SK-N-MC (cell line): ENCODE data around the gene GRK6.

Experiments
- DNase-seq: peaks from one replicate; pipeline ENCODE4 v3.0.0-alpha.2; 2011; ENCODE audit warnings: low read depth, low spot score
- H3K27ac ChIP-seq: fragments of 200-600 bp; sonication (generic); 2 replicates; pipeline ENCODE4 v1.5.1; 2016; ENCODE audit warnings: mixed run types
- H3K36me3 ChIP-seq: fragments of 200-600 bp; sonication (generic); 2 replicates; pipeline ENCODE4 v1.6.1; 2017; ENCODE audit warnings: antibody characterized with exemption, low read length, mixed read lengths; ENCODE audit not compliant: insufficient read depth
- H3K4me3 ChIP-seq: fragments of 200-600 bp; sonication (generic); 2 replicates; pipeline ENCODE4 v1.5.1; 2016
- H3K9ac ChIP-seq: fragments of 200-600 bp; sonication (generic); 2 replicates; pipeline ENCODE4 v1.8.0; 2017; ENCODE audit warnings: mixed run types, mixed read lengths; ENCODE audit not compliant: insufficient read length
- H3K9me3 ChIP-seq: fragments of 200-600 bp; sonication (generic); 2 replicates; pipeline ENCODE4 v1.6.1; 2017; ENCODE audit warnings: low read depth, mild to moderate bottlenecking, antibody characterized with exemption, low read length, moderate library complexity, mixed read lengths
- EZH2 ChIP-seq: fragments of 200-600 bp; sonication (generic); IDR thresholded peaks from one replicate; pipeline ENCODE4 v1.6.1; 2017; ENCODE audit warnings: antibody characterized with exemption
- FOXP2 ChIP-seq: optimal IDR thresholded peaks from 2 replicates; pipeline ENCODE3; 2011; ENCODE audit warnings: mild to moderate bottlenecking, moderate library complexity; ENCODE audit not compliant: insufficient read depth; ENCODE audit errors: extremely low read length, control extremely low read depth
- POLR2AphosphoS5 ChIP-seq: IDR thresholded peaks from 2 replicates; pipeline ENCODE4 v1.6.1; 2012; ENCODE audit warnings: mild to moderate bottlenecking, low read depth, low read length, borderline replicate concordance

The GRK6 gene

DNA sequence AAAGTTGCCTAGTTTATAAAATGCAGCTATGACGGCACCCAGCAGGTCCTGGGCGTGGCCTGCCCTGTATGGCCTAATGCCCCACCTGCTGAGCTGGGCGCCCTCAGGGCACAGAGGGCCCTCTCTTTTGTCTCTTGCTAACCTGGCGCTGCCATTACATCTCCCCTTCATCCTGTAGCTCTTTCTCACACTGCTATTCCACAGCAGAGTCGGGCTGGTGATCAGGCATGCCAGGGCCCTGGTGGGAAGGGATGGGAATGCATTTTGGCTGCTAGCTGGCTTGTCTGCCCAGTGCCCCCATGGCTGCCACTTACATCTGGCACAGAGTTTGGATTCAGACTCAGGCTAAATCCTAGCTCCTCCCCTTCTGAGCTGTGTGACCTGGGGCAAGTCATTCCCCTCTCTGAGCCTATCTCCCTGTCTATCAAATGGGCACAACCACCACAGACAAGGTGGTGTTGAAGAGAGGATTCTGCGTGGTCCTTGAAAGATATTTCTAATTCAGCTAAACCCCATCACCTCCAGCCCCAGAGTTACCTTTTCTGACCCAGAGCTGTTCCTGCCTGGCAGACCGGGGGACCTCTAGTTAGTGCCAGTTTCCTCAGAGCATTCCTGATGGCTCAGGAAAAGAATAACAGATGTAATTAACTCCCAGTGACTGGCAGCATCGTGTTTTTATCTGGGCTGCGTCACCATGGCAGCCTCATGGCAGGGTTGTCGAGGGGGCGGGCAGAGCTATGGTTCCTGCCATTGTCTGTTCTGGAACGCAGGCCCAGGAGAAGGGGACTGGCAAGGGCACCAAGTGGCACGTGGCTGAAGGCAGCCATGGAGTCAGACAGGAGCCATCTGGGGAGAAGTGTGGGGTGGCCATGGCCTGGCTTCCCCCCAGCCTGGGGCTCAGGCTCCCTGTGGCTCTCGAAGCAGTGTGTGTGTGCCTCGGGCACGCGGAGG is 26.5 kb downstream of the GRK6 start:
- TF ChIP-seq POLR2AphosphoS5 (no peak), EZH2 (no peak), FOXP2 (no peak)
- H3K27ac ChIP-seq: no peak overlapping the region
- peaks cover 12% of the 10 kb centered on the region for H3K36me3 ChIP-seq
- H3K4me3 ChIP-seq: no peak overlapping the region
- H3K9me3 ChIP-seq: no peaks in the 10 kb centered on the region
- H3K9ac ChIP-seq: no peak overlapping the region
- DNase-seq: no peak

- H3K4me3 ChIP-seq: peak overlapping the region; percentile 94
- H3K36me3 ChIP-seq: peaks cover 21% of the 10 kb centered on the region
- no peak for DNase-seq
- TF ChIP-seq EZH2 (no peak), FOXP2 (no peak), POLR2AphosphoS5 (no peak)
- no peaks in the 10 kb centered on the region for H3K9me3 ChIP-seq
- H3K27ac ChIP-seq: no peak overlapping the region
- H3K9ac ChIP-seq: no peak overlapping the region
These were observed 27.4 kb downstream of the GRK6 start for GRCh38 chr5:177453852-177454396.

DNA sequence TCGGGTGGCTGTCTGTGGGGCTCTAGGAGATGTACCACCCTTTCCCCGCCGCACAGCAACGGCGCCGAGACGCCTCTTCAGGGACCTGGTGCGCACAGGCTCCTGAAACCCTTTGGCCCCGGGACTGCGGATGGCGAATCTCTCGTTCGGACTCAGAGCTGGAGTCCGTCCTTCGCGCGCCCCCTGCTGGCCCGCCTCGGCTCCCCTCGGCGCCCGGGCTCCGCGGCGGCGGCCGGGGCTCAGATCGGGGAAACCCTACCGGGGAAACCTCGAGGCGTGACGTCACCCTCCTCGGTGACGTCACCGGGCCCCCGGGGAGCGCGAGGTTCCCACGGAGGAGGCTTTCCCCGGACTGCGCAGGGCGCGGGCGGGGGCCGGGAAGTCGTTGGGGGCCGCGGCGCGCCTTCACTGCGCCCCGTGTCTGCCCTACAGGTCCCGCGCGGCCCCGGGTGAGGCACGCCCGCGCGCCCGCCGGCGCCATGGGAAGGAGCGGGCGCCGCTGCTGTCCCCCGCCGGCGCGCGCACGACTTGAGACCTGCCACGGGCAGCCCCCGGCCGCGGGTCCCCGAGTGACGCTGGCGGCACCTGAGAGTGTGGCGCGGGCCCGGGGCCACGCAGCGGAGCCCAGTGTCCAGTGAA is 28.0 kb downstream of the GRK6 start:
- DNase-seq: no peak
- Histone ChIP-seq H3K9ac (peak overlapping the region; percentile 70), H3K9me3 (no peaks in the 10 kb centered on the region), H3K27ac (peak overlapping the region; percentile 46; the same call in 1 of the 2 replicates), H3K4me3 (peak overlapping the region; percentile 94), H3K36me3 (peaks cover 27% of the 10 kb centered on the region)
- no peak for TF ChIP-seq FOXP2
- no peak for TF ChIP-seq EZH2
- TF ChIP-seq POLR2AphosphoS5: no peak

- no peak for TF ChIP-seq FOXP2
- TF ChIP-seq POLR2AphosphoS5: no peak; the same call in 1 of the 2 replicates
- TF ChIP-seq EZH2: no peak
- H3K9me3 ChIP-seq: no peaks in the 10 kb centered on the region
- no peak for DNase-seq
- peak overlapping the region; percentile 83 for H3K27ac ChIP-seq
- H3K36me3 ChIP-seq: peaks cover 33% of the 10 kb centered on the region
- H3K9ac ChIP-seq: peak overlapping the region; percentile 70
- peak overlapping the region; percentile 94 for H3K4me3 ChIP-seq
These were observed 28.7 kb downstream of the GRK6 start for GRCh38 chr5:177455036-177455660.

DNA sequence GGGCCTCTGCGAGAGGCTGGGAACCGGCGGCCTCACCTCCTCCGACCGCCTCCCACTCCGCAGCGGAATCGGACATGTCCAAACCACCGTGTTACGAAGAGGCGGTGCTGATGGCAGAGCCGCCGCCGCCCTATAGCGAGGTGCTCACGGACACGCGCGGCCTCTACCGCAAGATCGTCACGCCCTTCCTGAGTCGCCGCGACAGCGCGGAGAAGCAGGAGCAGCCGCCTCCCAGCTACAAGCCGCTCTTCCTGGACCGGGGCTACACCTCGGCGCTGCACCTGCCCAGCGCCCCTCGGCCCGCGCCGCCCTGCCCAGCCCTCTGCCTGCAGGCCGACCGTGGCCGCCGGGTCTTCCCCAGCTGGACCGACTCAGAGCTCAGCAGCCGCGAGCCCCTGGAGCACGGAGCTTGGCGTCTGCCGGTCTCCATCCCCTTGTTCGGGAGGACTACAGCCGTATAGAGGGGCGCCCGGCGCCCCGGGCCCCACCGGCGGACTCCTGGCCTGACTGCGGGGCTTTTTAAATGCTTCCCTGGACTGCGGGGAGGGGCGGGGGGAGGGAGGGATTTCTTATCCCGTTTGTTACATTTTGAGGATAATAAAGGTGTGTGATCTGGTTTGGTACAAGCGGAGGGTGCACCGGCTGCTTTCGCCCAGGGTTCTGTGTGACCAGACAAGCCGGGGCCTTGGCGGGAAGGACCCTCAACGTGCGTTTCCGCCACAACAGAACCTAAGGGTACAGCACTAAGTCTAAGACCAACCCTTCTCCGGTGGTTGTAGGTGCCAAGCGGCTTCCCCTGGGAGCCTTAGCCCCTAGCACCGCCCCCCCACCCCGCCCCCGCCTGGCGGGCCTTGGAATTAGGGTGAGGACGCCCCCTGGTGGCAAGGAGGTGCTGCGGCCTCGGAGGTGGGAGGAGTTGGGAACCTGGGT is 29.4 kb downstream of the GRK6 start:
- Histone ChIP-seq H3K9ac (peak overlapping the region; percentile 70), H3K9me3 (no peaks in the 10 kb centered on the region), H3K36me3 (peaks cover 38% of the 10 kb centered on the region), H3K4me3 (peak overlapping the region; percentile 94), H3K27ac (peak overlapping the region; percentile 83)
- TF ChIP-seq FOXP2 (peak; percentile 54), POLR2AphosphoS5 (peak; percentile 64), EZH2 (no peak)
- DNase-seq: peak; percentile 71

- no peak for DNase-seq
- H3K36me3 ChIP-seq: peaks cover 41% of the 10 kb centered on the region
- peak overlapping the region; percentile 81 for H3K27ac ChIP-seq
- no peaks in the 10 kb centered on the region for H3K9me3 ChIP-seq
- no peak overlapping the region for H3K4me3 ChIP-seq
- no peak overlapping the region for H3K9ac ChIP-seq
- TF ChIP-seq EZH2 (no peak), POLR2AphosphoS5 (no peak), FOXP2 (no peak)
These were observed 30.1 kb downstream of the GRK6 start for GRCh38 chr5:177456591-177456964.
